ENCODE measurements around the gene RNASE3. TPM values are rescaled to one million over a fixed set of nuclear protein-coding genes. Genes with fewer than 3 reads are reported as not detected.
A peak's percentile ranks its signal among the peaks of the same experiment; 100 is the strongest.

RNASE3 gene
- polyA plus RNA-seq, 1 experiment = not detected

DNA sequence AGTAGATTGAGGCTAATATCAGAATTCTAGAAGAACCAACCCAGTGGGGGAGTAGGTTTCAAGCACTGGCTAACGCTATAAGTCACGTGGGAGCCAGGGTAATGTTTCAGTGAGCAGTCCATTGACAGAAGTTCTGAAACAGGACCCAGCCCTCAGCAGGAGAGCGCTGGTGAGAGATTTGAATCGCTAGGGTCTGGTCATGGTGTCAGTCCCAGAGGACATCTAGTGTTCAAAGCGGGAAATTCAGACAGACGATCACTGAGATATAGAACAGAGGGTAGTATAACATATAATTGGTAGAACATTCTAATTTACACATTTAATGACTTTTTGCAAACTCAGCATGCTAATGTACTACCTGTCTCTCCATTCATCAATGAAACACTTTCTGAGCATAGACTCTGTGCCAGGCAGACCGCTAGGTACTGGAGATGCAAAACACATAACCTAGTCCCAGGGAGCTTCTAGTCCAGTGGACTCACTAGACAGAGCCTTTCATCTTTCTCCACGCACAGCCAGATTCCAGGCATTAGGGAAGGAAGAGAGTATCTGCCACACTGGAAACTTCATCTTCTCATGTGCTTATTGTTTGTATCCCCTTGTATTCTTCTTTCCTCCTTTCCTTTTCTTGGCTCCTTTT, 35.4 kb upstream of the RNASE3 start:
- TF ChIP-seq CTCF (IDR thresholded peaks at IDR 0.05; ENCODE audit: insufficient read depth, low read depth, low read length) = peak; percentile 63
- POLR2A ChIA-PET = no interaction called here
- no peak for DNase-seq (ENCODE audit: low read depth)
- CTCF ChIA-PET = interaction anchor here (0.7 to 1.9 kb wide), 14 partner anchors 10 to 243 kb away, joined by 3 to 16 read pairs (median 3); no protein-coding TSS in a partner anchor
- H3K27me3 ChIP-seq (ENCODE audit: control insufficient read depth, insufficient read depth, low read length) = peaks cover 6% of the 10 kb centered on the region; the same call in 1 of the 2 replicates
- no peak overlapping the region for H3K4me3 ChIP-seq (ENCODE audit: low read depth, low read length)
- no peaks in the 10 kb centered on the region for H3K36me3 ChIP-seq (ENCODE audit: control insufficient read depth, insufficient read depth, low read length)

GRCh38 chr14:20857207-20857606, 34.0 kb upstream of the RNASE3 start:
- no peak for TF ChIP-seq CTCF (IDR thresholded peaks at IDR 0.05; ENCODE audit: insufficient read depth, low read depth, low read length)
- POLR2A ChIA-PET = no interaction called here

DNA sequence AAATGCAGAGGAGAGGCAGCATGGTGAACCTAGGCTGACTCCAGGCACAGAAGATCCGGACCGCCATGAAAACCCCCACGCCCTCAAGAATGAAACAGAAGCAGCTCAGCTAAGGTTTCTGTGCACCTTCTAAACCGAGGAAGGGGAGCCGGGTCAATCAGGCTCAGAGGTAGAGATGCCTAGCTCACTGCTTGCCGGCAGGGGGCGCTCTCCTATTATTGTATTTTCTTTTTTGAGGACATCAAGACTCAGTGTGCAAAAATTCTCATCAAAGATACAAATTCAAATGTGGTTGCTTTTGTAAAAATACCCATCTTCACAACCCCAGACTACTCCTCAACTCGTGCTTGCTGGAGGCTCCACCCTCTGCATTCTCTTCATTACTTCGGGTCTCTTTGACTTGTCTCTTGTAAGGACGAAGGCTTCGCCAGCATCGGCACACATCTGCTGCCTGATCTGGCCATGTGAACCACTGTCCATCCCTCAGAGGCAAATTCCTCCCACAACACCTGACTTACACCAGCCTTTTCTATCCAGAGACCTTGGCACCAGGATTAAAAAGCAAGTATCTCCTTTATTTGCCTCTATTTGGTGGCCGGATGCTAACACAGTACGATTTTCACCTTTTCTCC, 33.4 kb upstream of the RNASE3 start:
- TF ChIP-seq CTCF (IDR thresholded peaks at IDR 0.05; ENCODE audit: insufficient read depth, low read depth, low read length) = peak; percentile 86
- ChIA-PET POLR2A (no interaction called here), CTCF (interaction anchor here (0.5 to 2.9 kb wide), 20 partner anchors 10 to 247 kb away, joined by 3 to 53 read pairs (median 5); no protein-coding TSS in a partner anchor)
- Histone ChIP-seq H3K4me3 (ENCODE audit: low read depth, low read length) (no peak overlapping the region), H3K27me3 (ENCODE audit: control insufficient read depth, insufficient read depth, low read length) (peaks cover 6% of the 10 kb centered on the region; the same call in 1 of the 2 replicates), H3K36me3 (ENCODE audit: control insufficient read depth, insufficient read depth, low read length) (no peaks in the 10 kb centered on the region)
- no peak for DNase-seq (ENCODE audit: low read depth)

More at GRCh38 chr14:20857207-20857606, 34.0 kb upstream of the RNASE3 start:
- H3K27me3 ChIP-seq (ENCODE audit: control insufficient read depth, insufficient read depth, low read length) = peaks cover 6% of the 10 kb centered on the region; the same call in 1 of the 2 replicates
- DNase-seq (ENCODE audit: low read depth) = no peak
- H3K36me3 ChIP-seq (ENCODE audit: control insufficient read depth, insufficient read depth, low read length) = no peaks in the 10 kb centered on the region
- CTCF ChIA-PET = interaction anchor here (0.5 to 2.9 kb wide), 16 partner anchors 9 to 1054 kb away, joined by 3 to 53 read pairs (median 4); no protein-coding TSS in a partner anchor
- H3K4me3 ChIP-seq (ENCODE audit: low read depth, low read length) = no peak overlapping the region

DNA sequence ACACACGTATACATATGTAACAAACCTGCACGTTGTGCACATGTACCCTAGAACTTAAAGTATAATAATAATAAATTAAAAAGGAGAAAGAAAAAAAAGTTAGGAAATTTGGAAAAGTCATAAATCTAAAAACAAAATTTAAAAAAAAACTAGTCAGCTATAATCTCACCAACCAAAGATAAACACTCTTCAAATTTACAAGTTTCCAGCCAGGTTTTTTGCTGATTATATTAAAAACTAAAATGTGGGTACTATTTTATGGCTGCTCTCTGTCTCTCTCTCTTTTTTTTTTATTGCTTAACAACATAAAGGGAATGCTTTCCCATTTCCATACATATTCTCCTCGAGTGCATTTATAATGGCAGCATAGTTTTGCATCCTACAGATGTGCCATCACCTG, 25.0 kb upstream of the RNASE3 start:
- DNase-seq (ENCODE audit: low read depth) = no peak
- CTCF ChIA-PET = interaction anchor here (0.9 to 5.8 kb wide), 3 partner anchors 8 to 256 kb away, joined by 3 to 25 read pairs (median 4); no protein-coding TSS in a partner anchor
- Histone ChIP-seq H3K4me3 (ENCODE audit: low read depth, low read length) (no peak overlapping the region), H3K36me3 (ENCODE audit: control insufficient read depth, insufficient read depth, low read length) (no peaks in the 10 kb centered on the region), H3K27me3 (ENCODE audit: control insufficient read depth, insufficient read depth, low read length) (no peaks in the 10 kb centered on the region)
- no peak for TF ChIP-seq CTCF (IDR thresholded peaks at IDR 0.05; ENCODE audit: insufficient read depth, low read depth, low read length)
- POLR2A ChIA-PET = no interaction called here

DNA sequence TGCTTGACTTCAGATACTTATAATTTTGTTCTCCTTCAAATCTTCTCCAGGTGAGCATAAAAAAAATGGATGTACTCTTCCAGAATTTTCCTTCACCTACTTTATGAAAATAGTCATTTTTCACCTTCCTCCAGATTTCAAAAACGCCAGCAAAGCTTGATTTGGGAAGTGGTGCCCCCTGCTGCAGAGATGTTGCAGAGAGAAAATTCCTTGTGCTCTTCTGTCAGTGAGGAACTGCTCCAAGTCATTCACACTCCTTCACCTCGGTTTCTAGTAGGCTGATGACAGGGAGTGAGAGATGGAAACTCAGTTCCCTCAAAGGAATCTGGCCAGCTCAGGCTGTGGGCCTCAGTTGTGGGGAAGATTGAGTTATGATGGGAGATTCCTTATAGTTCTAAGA, 24.2 kb upstream of the RNASE3 start:
- no peaks in the 10 kb centered on the region for H3K36me3 ChIP-seq (ENCODE audit: control insufficient read depth, insufficient read depth, low read length)
- no peak for DNase-seq (ENCODE audit: low read depth)
- CTCF ChIA-PET = interaction anchor here (0.6 to 5.8 kb wide), 6 partner anchors 9 to 257 kb away, joined by 3 to 25 read pairs (median 4); no protein-coding TSS in a partner anchor
- TF ChIP-seq CTCF (IDR thresholded peaks at IDR 0.05; ENCODE audit: insufficient read depth, low read depth, low read length) = peak; percentile 33
- POLR2A ChIA-PET = no interaction called here
- H3K4me3 ChIP-seq (ENCODE audit: low read depth, low read length) = no peak overlapping the region
- H3K27me3 ChIP-seq (ENCODE audit: control insufficient read depth, insufficient read depth, low read length) = no peaks in the 10 kb centered on the region

Measured in BJ (cell line).